Esophagus muscularis mucosa (tissue), 4 donors: ENCODE data around the gene FCHO2. TPM values are rescaled to one million over a fixed set of nuclear protein-coding genes. Genes with fewer than 3 reads are reported as not detected.
"Not testable (repeated sequence)": the region's sequence is repeated elsewhere in the genome, so short reads cannot be mapped to it uniquely, and the experiment has no call there.

ENCODE experiments used
- DNase-seq: peaks from one replicate; pipeline ENCODE4 v3.0.0-alpha.2; 2017; ENCODE audit errors: extremely low spot score
- H3K27ac ChIP-seq, 4 donors: fragments of 200-600 bp; sonication (generic); replicated peaks in 1 of 4; 1 replicate in 3 of 4; 2 replicates in 1 of 4; pipeline ENCODE4 v1.5.1; 2016 to 2019; ENCODE audit warnings: mild to moderate bottlenecking in 1 of 4
- H3K27me3 ChIP-seq, 4 donors: fragments of 200-600 bp; sonication (generic); one replicate each; pipeline versions ENCODE4 v1.5.1 to v1.6.0; 2016 to 2019
- H3K36me3 ChIP-seq, 4 donors: fragments of 200-600 bp; sonication (generic); one replicate each; pipeline ENCODE4 v1.5.1; 2016 to 2019
- H3K4me1 ChIP-seq, 4 donors: fragments of 200-600 bp; sonication (generic); one replicate each; pipeline ENCODE4 v1.5.1; 2016 to 2019
- H3K4me3 ChIP-seq, 4 donors: fragments of 200-600 bp; sonication (generic); 1 replicate in 2 of 4; 2 replicates in 2 of 4; pipeline ENCODE4 v1.5.1; 2016 to 2019; ENCODE audit warnings: mild to moderate bottlenecking in 4 of 4, moderate library complexity in 1 of 4
- H3K9me3 ChIP-seq, 4 donors: fragments of 200-600 bp; sonication (generic); 1 replicate in 3 of 4; 2 replicates in 1 of 4; pipeline ENCODE4 v1.5.1; 2016 to 2019
- EP300 ChIP-seq: sonication (generic); formaldehyde crosslinking; IDR thresholded peaks from one replicate; pipeline ENCODE4 v1.6.1; 2017; ENCODE audit warnings: antibody characterized with exemption
- POLR2A ChIP-seq: fragments of 450-650 bp; IDR thresholded peaks from one replicate; pipeline ENCODE4 v1.6.1; 2017; ENCODE audit warnings: antibody characterized with exemption, moderate library complexity, mild to moderate bottlenecking, low read depth
- POLR2AphosphoS5 ChIP-seq, 2 donors: sonication (generic); formaldehyde crosslinking; IDR thresholded peaks; one replicate each; pipeline ENCODE4 v1.6.1; 2017; ENCODE audit warnings: antibody characterized with exemption in 2 of 2
- WGBS: methylation state at CpG from one replicate; pipeline ENCODE4 v1.1.5; 2018; 5-methylcytosine and 5-hydroxymethylcytosine counted together
- intact Hi-C: fragments of 100-400 bp; cut with DNase I; formaldehyde crosslinking; loops from one replicate; pipeline ENCODE4 v1.15.1; 2023
- total RNA-seq, 4 donors: library from RNA; depleted of rRNA; stranded (reverse); fragments of >200 nt; gene quantifications; one replicate each; pipeline versions ENCODE4 v1.1.0 to v1.2.1, GENCODE V29; 2016
- TF ChIP-seq, protein P1 (sequence below), 3 experiments: fragments of 200-600 bp in 2 of 3; fragments of 450-650 bp in 1 of 3; sonication (generic) in 2 of 3; IDR thresholded peaks; one replicate each; pipeline ENCODE4 v1.5.1; 2017 to 2019; ENCODE audit warnings: antibody characterized with exemption in 3 of 3, mild to moderate bottlenecking in 2 of 3, moderate library complexity in 1 of 3

The FCHO2 gene
- total RNA-seq, 4 donors from 2014 or later, result 19.7 to 26.6 (median 23.1) TPM

DNA sequence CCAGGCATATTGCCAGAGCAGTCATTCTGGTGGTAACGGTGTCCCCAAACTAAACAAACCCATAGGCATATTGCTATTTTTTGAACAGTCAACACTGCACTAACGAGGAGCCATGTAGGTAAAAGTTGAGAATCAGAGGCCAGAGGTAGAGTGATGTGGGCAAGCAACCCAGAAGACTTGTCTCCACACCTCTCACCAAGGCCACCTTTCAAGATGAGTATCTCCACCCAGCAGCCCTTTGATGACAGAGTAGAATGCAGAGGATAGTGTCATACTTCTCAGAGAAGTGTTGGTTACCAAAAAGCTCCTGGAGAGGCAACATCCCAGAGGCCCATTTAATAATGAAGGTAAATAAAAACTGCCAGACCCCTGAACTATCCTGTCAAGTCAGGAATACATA, 63.9 kb downstream of the FCHO2 start:
- 80% methylated on average over 2 of the region's 2 CpGs for WGBS
- DNase-seq, result no peak
- Histone ChIP-seq H3K9me3 (no peaks in the 10 kb centered on the region), H3K36me3 (peaks cover 0 to 43% (median 21%) of the 10 kb centered on the region in 4 donors), H3K4me1 (no peaks in the 10 kb centered on the region), H3K27ac (no peak overlapping the region), H3K4me3 (no peak overlapping the region), H3K27me3 (no peaks in the 10 kb centered on the region)
- intact Hi-C loops, result no loop called here
- TF ChIP-seq EP300, result no peak
- TF ChIP-seq, protein P1, sequence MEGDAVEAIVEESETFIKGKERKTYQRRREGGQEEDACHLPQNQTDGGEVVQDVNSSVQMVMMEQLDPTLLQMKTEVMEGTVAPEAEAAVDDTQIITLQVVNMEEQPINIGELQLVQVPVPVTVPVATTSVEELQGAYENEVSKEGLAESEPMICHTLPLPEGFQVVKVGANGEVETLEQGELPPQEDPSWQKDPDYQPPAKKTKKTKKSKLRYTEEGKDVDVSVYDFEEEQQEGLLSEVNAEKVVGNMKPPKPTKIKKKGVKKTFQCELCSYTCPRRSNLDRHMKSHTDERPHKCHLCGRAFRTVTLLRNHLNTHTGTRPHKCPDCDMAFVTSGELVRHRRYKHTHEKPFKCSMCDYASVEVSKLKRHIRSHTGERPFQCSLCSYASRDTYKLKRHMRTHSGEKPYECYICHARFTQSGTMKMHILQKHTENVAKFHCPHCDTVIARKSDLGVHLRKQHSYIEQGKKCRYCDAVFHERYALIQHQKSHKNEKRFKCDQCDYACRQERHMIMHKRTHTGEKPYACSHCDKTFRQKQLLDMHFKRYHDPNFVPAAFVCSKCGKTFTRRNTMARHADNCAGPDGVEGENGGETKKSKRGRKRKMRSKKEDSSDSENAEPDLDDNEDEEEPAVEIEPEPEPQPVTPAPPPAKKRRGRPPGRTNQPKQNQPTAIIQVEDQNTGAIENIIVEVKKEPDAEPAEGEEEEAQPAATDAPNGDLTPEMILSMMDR (IDR thresholded peaks at IDR 0.05), result no peak
- no peak for TF ChIP-seq POLR2AphosphoS5 (IDR thresholded peaks at IDR 0.05)
- no peak for TF ChIP-seq POLR2A

DNA sequence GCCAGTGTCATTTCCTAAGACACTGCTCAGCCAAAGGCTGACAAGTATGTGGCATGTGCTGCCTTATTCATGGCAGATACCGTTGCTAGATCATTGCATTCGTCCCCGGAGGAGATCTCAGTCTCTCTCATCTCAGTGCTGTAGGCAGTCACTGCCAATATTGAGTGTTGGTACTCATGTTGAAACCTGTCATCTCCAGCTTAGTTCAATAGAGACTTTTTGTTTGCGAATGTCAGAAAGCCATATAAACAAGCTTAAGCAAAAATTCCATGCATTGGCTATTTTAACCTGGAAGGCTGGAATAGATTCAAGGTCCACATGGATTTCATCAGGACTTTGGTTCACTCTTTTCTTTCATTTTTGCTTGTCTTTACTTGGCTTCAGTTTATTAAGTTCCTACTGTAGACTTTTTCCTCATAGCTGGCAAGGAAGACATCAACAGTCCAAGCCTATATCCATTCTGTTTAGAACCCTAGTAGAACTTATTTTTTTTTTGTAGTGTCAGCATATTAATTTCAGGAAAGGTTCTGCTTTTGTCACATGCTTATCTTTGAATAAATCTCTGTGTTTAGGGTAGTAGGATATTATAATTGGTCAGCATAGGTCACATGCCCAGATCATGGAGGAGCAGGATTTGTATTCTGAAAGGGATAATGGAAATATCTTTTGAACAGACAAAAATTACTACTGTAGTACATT, 66.8 kb downstream of the FCHO2 start:
- Histone ChIP-seq H3K36me3 (peaks cover 5 to 66% (median 36%) of the 10 kb centered on the region in 4 donors), H3K27ac (no peak overlapping the region)
- no peak for TF ChIP-seq POLR2AphosphoS5 (IDR thresholded peaks at IDR 0.05)
- TF ChIP-seq POLR2A, result no peak
- TF ChIP-seq, protein P1 (IDR thresholded peaks at IDR 0.05), result no peak
- no peak for TF ChIP-seq EP300

DNA sequence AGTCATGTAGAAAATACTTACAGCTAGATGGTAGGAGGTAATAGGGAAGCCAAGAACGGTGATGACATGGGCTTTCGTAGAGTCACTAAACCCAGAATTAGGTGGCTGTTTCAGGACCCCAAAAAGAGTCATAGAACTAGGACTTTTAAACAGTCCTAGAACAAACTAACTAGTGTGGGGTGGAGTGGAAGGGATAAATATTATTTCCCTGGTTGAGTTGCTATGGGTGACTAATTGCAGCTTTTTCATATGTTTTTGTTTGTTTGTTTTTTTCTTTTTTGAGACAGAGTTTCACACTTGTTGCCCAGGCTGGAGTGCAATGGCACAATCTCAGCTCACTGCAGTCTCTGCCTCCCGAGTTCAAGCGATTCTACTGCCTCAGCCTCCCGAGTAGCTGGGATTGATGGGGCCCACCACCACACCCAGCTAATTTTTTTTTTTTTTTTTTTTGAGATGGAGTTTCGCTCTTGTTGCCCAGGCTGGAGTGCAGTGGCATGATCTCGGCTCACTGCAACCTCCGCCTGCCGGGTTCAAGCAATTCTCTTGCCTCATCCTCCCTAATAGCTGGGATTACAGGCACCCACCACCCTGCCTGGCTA, 69.2 kb downstream of the FCHO2 start:
- DNase-seq, H3K9me3 ChIP-seq, H3K27ac ChIP-seq, H3K4me1 ChIP-seq, H3K27me3 ChIP-seq, intact Hi-C loops, H3K4me3 ChIP-seq: not testable (repeated sequence)
- 97% methylated on average over 9 of the region's 9 CpGs for WGBS
- peaks cover 5 to 52% (median 24%) of the 10 kb centered on the region in 4 donors for H3K36me3 ChIP-seq

More for the DNA sequence above, 66.8 kb downstream of the FCHO2 start:
- H3K4me1 ChIP-seq, result no peaks in the 10 kb centered on the region
- H3K9me3 ChIP-seq, result no peaks in the 10 kb centered on the region
- intact Hi-C loops, result no loop called here
- no peaks in the 10 kb centered on the region for H3K27me3 ChIP-seq
- WGBS, result 79% methylated on average over 4 of the region's 4 CpGs
- DNase-seq, result no peak
- no peak overlapping the region for H3K4me3 ChIP-seq

DNA sequence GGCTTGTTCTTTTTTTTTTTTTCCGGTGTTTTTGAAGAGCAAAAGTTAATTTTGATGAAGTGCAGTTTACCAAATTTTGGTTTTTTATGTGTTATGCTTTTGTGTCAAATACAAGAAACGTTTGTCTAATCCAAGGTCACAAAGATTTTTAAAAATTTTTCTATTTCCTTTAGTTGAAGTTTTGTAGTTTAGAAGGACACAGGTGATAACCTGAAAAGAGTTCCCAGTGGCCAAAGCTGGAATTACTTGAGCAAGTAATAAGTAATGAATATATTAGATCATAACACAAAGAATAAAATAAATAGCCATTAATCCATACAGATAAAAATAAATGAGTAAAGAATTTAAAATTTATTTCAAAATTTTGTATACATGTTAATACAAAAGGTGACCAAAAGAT, 71.5 kb downstream of the FCHO2 start:
- Histone ChIP-seq H3K36me3 (peaks cover 5 to 38% (median 17%) of the 10 kb centered on the region in 4 donors), H3K27me3 (no peaks in the 10 kb centered on the region), H3K4me1 (no peaks in the 10 kb centered on the region), H3K9me3 (no peaks in the 10 kb centered on the region), H3K4me3 (no peak overlapping the region), H3K27ac (no peak overlapping the region)
- TF ChIP-seq, protein P1 (IDR thresholded peaks at IDR 0.05), result peak in 1 of 3 experiments; percentile 19
- no peak for TF ChIP-seq POLR2A
- TF ChIP-seq POLR2AphosphoS5 (IDR thresholded peaks at IDR 0.05), result no peak
- intact Hi-C loops, result no loop called here
- DNase-seq, result no peak
- 86% methylated on average over 2 of the region's 2 CpGs for WGBS

DNA sequence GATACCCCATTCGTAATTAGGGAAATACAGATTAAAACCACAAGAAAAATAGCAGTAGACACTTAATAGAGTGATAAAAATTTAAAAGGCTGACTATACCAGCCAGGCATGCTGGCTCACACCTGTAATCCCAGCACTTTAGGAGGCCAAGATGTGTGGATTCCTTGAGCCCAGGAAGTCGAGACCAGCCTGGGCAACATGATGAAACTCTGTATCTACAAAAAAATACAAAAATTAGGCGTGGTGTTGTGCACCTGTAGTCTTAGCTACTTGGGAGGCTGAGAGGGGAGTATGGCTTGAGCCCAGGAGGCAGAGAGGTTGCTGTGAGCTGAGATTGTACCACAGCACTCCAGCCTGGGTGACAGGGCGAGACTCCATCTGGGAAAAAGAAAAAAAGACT, 72.0 kb downstream of the FCHO2 start:
- Histone ChIP-seq H3K4me1 (no peaks in the 10 kb centered on the region), H3K27ac (no peak overlapping the region), H3K27me3 (no peaks in the 10 kb centered on the region), H3K36me3 (peaks cover 5 to 38% (median 17%) of the 10 kb centered on the region in 4 donors), H3K4me3 (no peak overlapping the region), H3K9me3 (no peaks in the 10 kb centered on the region)
- intact Hi-C loops, result no loop called here
- WGBS, result 98% methylated on average over 4 of the region's 4 CpGs
- no peak for DNase-seq
- TF ChIP-seq POLR2AphosphoS5 (IDR thresholded peaks at IDR 0.05) (no peak), POLR2A (no peak), EP300 (no peak)
- TF ChIP-seq, protein P1 (IDR thresholded peaks at IDR 0.05), result no peak
